GM21360 (cell line): Measurements from ENCODE around the gene CMYA5.

Source experiments
- ATAC-seq: cut with Tn5 transposase; IDR thresholded peaks from one replicate; pipeline ENCODE4 v1.9.1; 2021; ENCODE audit warnings: mild to moderate bottlenecking, moderate library complexity; ENCODE audit not compliant: unreplicated experiment

CMYA5 gene

GRCh38 chr5:79834098-79834753 lies 144.6 kb downstream of the CMYA5 start:
- ATAC-seq = no peak

DNA sequence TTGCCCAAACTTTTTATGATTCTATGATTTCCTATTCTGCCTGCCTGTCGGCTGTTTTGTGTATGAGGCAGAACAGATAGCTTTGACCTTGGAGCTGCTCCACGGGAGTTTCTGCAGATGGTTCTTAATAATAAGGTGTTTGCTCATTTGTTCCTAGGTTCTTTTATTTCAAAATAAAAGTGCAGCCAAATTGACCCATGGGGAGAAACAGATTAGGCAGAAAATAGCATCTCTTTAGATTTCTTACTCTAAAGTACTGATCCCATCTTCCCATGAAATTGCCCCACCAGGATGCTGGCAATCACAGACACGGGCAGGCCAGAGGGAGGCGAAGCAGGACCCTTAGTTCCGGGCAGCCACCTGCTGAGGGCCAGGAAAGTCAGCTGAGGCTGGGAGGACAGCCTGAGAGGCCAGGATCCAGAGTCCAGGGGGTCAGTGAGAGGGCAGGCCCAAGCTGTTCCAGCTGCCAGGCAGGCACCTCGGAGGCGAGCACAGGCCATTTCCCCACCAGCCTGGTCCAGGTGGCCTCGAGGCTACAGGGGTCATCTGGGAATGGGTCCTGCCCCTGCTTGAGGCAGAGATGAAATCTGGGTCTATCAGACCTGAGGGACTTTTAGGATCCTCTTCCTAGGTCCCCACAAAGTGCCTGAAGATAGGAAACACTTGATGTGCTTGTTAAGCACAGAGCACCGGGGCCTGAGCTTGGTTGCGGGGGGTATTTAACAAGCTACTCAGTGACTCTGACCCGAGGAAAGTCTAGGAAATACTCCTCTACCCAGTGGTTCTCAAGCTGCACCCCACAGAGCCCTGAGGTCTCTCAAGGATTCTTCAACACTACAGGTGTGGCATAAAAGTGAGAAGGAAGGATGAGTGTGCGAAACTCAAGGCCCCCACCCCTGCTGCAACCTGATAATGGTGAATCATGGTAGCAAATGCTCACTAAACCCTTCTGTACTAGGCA lies 145.4 kb downstream of the CMYA5 start:
- no peak for ATAC-seq

GRCh38 chr5:79837761-79838551 lies 148.3 kb downstream of the CMYA5 start:
- no peak for ATAC-seq

GRCh38 chr5:79840084-79840990 lies 150.7 kb downstream of the CMYA5 start:
- no peak for ATAC-seq

GRCh38 chr5:79841172-79841571 lies 151.5 kb downstream of the CMYA5 start:
- no peak for ATAC-seq

GRCh38 chr5:79842006-79842881 lies 152.6 kb downstream of the CMYA5 start:
- no peak for ATAC-seq

GRCh38 chr5:79842991-79843390 lies 153.4 kb downstream of the CMYA5 start:
- no peak for ATAC-seq

GRCh38 chr5:79843450-79844388 lies 154.1 kb downstream of the CMYA5 start:
- no peak for ATAC-seq

DNA sequence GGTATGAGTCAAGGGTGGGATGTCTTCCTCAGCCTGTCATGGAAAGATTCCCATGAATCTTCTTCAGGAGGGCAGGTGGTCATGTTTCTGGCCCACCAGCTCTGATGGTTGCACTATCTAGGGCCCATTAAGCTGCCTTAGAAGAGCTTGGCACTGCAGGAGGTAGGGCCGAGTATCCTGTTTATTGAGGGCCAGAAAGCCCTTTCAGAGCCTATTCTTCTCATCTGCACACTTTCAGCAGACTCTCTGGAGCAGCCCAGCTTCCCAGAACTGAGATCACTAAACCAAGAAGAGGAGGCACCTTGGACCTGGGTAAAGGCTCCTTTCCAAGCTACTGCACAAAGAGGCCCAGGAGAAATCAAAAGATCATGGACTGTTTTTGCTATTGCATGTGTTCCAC lies 154.9 kb downstream of the CMYA5 start:
- no peak for ATAC-seq

- no peak for ATAC-seq
Observed at GRCh38 chr5:79845448-79846197, 156.0 kb downstream of the CMYA5 start.

GRCh38 chr5:79846198-79846521 lies 156.5 kb downstream of the CMYA5 start:
- ATAC-seq = no peak

DNA sequence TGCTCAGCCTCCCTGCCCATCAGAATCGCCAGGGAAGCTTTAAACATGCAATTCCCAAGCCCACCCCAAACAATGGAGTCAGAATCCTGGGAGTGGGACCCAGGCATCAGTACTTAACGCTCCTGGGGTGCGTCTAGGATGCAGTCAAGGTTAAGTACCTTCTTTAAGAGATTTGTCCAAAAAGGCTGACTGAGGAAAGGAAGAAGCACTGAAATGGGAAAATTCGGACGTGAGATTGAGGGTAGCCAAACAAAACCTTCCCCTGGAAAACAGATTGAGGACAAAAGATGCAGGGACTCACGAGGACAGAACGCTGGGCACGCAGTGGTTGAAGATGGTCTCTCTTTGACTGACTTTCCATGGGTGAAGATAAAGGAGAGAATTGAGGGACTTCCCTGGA lies 157.9 kb downstream of the CMYA5 start:
- ATAC-seq = no peak

- ATAC-seq = no peak
Observed at GRCh38 chr5:79849061-79849460, 159.4 kb downstream of the CMYA5 start.
